ENCODE measurements around the gene ABLIM1. TPM values are rescaled to one million over a fixed set of nuclear protein-coding genes. Genes with fewer than 3 reads are reported as not detected.

The ABLIM1 gene
- total and polyA plus RNA-seq, 2 experiments from 2014 or later: 21.9 to 45.1 TPM

DNA sequence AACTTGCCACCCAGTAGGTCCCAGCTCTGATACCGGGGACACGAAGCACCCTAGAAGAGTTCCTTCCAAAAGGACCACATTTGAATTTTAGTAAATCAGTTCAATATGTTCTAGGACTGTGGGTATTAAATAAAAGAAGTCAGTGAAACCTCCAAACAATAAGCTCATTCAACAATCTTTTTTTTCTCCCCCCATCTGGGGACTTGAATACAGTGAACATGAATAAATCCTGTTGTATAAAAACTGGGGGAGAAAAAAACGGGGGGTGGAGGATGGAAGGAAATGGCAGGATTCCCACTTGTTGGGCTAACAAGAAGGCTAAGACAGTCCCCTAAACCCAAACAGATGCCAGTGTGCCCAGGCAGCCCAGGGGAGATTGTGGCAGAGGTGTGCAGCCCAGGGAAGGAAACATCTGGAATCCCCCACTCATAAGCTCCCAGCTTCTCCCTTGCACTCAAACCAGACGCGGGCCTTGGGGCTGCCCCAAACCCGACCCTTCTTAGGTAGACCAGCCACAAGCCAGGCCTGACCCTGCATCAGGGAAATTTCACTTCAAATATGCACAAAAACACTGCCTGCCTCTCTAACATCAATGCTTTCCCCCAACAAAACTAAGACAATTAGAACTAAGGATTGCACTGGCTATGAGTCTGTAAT, 262.6 kb downstream of the ABLIM1 start:
- H3K36me3 ChIP-seq (ENCODE audit: insufficient read depth): no peaks in the 10 kb centered on the region
- no peak overlapping the region for H2AFZ ChIP-seq
- Mint-ChIP-seq H3K27ac (no peak overlapping the region), H3K27me3 (ENCODE audit: insufficient read depth, low read depth, poor library complexity) (no peaks in the 10 kb centered on the region), H3K36me3 (ENCODE audit: low read depth) (no peaks in the 10 kb centered on the region), H3K4me3 (no peak overlapping the region), H3K4me1 (peaks cover 12% of the 10 kb centered on the region; the same call in 2 of the 3 replicates), H3K9me3 (no peaks in the 10 kb centered on the region)
- no peaks in the 10 kb centered on the region for H4K20me1 ChIP-seq (replicated peaks; ENCODE audit: insufficient read depth)
- H3K4me3 ChIP-seq: no peak overlapping the region
- ATAC-seq (no peak), DNase-seq (ENCODE audit: low spot score) (no peak)
- H3K4me2 ChIP-seq: no peak overlapping the region
- TF ChIP-seq ZNF331 (CRISPR knock-in tag; IDR thresholded peaks at IDR 0.05; ENCODE audit: low read depth) (no peak), JUNB (IDR thresholded peaks at IDR 0.05; ENCODE audit: unreplicated experiment) (no peak), EZH2phosphoT487 (IDR thresholded peaks at IDR 0.05; ENCODE audit: unreplicated experiment) (no peak), EZH2 (IDR thresholded peaks at IDR 0.05; ENCODE audit: low read depth, unreplicated experiment) (no peak), POLR2AphosphoS5 (IDR thresholded peaks at IDR 0.05; ENCODE audit: low read depth) (no peak), NANOG (IDR thresholded peaks at IDR 0.05; ENCODE audit: borderline replicate concordance) (no peak), STAT1 (IDR thresholded peaks at IDR 0.05; ENCODE audit: unreplicated experiment) (no peak), CREB1 (CRISPR knock-in tag; IDR thresholded peaks at IDR 0.05; ENCODE audit: low read depth) (no peak), ZNF114 (CRISPR knock-in tag; IDR thresholded peaks at IDR 0.05) (no peak)
- TF ChIP-seq, protein P1, sequence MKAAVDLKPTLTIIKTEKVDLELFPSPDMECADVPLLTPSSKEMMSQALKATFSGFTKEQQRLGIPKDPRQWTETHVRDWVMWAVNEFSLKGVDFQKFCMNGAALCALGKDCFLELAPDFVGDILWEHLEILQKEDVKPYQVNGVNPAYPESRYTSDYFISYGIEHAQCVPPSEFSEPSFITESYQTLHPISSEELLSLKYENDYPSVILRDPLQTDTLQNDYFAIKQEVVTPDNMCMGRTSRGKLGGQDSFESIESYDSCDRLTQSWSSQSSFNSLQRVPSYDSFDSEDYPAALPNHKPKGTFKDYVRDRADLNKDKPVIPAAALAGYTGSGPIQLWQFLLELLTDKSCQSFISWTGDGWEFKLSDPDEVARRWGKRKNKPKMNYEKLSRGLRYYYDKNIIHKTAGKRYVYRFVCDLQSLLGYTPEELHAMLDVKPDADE (IDR thresholded peaks at IDR 0.05): no peak
- TF ChIP-seq, protein P2, sequence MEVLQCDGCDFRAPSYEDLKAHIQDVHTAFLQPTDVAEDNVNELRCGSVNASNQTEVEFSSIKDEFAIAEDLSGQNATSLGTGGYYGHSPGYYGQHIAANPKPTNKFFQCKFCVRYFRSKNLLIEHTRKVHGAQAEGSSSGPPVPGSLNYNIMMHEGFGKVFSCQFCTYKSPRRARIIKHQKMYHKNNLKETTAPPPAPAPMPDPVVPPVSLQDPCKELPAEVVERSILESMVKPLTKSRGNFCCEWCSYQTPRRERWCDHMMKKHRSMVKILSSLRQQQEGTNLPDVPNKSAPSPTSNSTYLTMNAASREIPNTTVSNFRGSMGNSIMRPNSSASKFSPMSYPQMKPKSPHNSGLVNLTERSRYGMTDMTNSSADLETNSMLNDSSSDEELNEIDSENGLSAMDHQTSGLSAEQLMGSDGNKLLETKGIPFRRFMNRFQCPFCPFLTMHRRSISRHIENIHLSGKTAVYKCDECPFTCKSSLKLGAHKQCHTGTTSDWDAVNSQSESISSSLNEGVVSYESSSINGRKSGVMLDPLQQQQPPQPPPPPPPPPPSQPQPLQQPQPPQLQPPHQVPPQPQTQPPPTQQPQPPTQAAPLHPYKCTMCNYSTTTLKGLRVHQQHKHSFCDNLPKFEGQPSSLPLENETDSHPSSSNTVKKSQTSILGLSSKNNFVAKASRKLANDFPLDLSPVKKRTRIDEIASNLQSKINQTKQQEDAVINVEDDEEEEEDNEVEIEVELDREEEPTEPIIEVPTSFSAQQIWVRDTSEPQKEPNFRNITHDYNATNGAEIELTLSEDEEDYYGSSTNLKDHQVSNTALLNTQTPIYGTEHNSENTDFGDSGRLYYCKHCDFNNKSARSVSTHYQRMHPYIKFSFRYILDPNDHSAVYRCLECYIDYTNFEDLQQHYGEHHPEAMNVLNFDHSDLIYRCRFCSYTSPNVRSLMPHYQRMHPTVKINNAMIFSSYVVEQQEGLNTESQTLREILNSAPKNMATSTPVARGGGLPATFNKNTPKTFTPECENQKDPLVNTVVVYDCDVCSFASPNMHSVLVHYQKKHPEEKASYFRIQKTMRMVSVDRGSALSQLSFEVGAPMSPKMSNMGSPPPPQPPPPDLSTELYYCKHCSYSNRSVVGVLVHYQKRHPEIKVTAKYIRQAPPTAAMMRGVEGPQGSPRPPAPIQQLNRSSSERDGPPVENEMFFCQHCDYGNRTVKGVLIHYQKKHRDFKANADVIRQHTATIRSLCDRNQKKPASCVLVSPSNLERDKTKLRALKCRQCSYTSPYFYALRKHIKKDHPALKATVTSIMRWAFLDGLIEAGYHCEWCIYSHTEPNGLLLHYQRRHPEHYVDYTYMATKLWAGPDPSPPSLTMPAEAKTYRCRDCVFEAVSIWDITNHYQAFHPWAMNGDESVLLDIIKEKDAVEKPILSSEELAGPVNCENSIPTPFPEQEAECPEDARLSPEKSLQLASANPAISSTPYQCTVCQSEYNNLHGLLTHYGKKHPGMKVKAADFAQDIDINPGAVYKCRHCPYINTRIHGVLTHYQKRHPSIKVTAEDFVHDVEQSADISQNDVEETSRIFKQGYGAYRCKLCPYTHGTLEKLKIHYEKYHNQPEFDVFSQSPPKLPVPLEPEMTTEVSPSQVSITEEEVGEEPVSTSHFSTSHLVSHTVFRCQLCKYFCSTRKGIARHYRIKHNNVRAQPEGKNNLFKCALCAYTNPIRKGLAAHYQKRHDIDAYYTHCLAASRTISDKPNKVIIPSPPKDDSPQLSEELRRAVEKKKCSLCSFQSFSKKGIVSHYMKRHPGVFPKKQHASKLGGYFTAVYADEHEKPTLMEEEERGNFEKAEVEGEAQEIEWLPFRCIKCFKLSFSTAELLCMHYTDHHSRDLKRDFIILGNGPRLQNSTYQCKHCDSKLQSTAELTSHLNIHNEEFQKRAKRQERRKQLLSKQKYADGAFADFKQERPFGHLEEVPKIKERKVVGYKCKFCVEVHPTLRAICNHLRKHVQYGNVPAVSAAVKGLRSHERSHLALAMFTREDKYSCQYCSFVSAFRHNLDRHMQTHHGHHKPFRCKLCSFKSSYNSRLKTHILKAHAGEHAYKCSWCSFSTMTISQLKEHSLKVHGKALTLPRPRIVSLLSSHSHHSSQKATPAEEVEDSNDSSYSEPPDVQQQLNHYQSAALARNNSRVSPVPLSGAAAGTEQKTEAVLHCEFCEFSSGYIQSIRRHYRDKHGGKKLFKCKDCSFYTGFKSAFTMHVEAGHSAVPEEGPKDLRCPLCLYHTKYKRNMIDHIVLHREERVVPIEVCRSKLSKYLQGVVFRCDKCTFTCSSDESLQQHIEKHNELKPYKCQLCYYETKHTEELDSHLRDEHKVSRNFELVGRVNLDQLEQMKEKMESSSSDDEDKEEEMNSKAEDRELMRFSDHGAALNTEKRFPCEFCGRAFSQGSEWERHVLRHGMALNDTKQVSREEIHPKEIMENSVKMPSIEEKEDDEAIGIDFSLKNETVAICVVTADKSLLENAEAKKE (CRISPR knock-in tag; IDR thresholded peaks at IDR 0.05): no peak
- TF ChIP-seq, protein P3, sequence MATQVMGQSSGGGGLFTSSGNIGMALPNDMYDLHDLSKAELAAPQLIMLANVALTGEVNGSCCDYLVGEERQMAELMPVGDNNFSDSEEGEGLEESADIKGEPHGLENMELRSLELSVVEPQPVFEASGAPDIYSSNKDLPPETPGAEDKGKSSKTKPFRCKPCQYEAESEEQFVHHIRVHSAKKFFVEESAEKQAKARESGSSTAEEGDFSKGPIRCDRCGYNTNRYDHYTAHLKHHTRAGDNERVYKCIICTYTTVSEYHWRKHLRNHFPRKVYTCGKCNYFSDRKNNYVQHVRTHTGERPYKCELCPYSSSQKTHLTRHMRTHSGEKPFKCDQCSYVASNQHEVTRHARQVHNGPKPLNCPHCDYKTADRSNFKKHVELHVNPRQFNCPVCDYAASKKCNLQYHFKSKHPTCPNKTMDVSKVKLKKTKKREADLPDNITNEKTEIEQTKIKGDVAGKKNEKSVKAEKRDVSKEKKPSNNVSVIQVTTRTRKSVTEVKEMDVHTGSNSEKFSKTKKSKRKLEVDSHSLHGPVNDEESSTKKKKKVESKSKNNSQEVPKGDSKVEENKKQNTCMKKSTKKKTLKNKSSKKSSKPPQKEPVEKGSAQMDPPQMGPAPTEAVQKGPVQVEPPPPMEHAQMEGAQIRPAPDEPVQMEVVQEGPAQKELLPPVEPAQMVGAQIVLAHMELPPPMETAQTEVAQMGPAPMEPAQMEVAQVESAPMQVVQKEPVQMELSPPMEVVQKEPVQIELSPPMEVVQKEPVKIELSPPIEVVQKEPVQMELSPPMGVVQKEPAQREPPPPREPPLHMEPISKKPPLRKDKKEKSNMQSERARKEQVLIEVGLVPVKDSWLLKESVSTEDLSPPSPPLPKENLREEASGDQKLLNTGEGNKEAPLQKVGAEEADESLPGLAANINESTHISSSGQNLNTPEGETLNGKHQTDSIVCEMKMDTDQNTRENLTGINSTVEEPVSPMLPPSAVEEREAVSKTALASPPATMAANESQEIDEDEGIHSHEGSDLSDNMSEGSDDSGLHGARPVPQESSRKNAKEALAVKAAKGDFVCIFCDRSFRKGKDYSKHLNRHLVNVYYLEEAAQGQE (IDR thresholded peaks at IDR 0.05; ENCODE audit: unreplicated experiment): no peak
- TF ChIP-seq, protein P4, sequence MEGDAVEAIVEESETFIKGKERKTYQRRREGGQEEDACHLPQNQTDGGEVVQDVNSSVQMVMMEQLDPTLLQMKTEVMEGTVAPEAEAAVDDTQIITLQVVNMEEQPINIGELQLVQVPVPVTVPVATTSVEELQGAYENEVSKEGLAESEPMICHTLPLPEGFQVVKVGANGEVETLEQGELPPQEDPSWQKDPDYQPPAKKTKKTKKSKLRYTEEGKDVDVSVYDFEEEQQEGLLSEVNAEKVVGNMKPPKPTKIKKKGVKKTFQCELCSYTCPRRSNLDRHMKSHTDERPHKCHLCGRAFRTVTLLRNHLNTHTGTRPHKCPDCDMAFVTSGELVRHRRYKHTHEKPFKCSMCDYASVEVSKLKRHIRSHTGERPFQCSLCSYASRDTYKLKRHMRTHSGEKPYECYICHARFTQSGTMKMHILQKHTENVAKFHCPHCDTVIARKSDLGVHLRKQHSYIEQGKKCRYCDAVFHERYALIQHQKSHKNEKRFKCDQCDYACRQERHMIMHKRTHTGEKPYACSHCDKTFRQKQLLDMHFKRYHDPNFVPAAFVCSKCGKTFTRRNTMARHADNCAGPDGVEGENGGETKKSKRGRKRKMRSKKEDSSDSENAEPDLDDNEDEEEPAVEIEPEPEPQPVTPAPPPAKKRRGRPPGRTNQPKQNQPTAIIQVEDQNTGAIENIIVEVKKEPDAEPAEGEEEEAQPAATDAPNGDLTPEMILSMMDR (conservative IDR thresholded peaks at IDR 0.05; ENCODE audit: low read depth in 2 of 2): no peak
- peaks cover 6% of the 10 kb centered on the region; the same call in 1 of the 2 replicates for H3K4me1 ChIP-seq (ENCODE audit: insufficient read depth)
- H3F3A ChIP-seq (replicated peaks; ENCODE audit: low read depth): no peaks in the 10 kb centered on the region
- H3K27ac ChIP-seq (ENCODE audit: low read depth): no peak overlapping the region
- no peaks in the 10 kb centered on the region for H3K9me2 ChIP-seq (ENCODE audit: insufficient read depth)
- no peaks in the 10 kb centered on the region for H3K27me3 ChIP-seq (ENCODE audit: insufficient read depth)
- no peaks in the 10 kb centered on the region for H3K79me2 ChIP-seq (replicated peaks; ENCODE audit: insufficient read depth)
